Measurements from ENCODE around the gene PSMD6.

DNA sequence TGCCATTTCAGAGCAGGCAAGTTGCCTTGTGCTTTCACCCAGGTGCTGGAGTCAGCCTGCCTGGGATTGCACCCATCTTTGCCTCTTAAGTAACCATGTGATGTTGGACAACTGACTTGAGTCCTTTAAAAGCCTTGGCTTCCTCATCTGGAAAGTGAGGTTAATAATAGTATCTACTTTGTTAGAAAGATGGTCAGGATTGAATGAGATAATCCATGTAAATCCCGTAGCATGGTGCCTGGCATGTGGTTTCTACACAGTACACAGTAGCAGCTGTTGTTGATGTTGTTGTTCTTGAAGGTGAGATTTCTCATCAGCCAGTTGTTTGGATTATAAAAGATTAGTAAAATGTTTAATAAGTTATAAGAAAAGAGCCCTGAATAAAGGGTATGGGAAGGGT is 48.8 kb downstream of the PSMD6 start:
- TF ChIP-seq, protein P1, sequence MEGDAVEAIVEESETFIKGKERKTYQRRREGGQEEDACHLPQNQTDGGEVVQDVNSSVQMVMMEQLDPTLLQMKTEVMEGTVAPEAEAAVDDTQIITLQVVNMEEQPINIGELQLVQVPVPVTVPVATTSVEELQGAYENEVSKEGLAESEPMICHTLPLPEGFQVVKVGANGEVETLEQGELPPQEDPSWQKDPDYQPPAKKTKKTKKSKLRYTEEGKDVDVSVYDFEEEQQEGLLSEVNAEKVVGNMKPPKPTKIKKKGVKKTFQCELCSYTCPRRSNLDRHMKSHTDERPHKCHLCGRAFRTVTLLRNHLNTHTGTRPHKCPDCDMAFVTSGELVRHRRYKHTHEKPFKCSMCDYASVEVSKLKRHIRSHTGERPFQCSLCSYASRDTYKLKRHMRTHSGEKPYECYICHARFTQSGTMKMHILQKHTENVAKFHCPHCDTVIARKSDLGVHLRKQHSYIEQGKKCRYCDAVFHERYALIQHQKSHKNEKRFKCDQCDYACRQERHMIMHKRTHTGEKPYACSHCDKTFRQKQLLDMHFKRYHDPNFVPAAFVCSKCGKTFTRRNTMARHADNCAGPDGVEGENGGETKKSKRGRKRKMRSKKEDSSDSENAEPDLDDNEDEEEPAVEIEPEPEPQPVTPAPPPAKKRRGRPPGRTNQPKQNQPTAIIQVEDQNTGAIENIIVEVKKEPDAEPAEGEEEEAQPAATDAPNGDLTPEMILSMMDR (IDR thresholded peaks at IDR 0.05) = no peak
- TF ChIP-seq ZFX (IDR thresholded peaks at IDR 0.05; ENCODE audit: borderline replicate concordance) = no peak

All from 22Rv1 (cell line).